GM13977 (cell line): ENCODE measurements around the gene CREM.

ENCODE experiments used
- DNase-seq: peaks from one replicate; pipeline ENCODE4 v3.0.0; 2012; ENCODE audit warnings: low spot score
- CTCF ChIP-seq: IDR thresholded peaks from 2 replicates; pipeline ENCODE4 v1.5.1; 2012; ENCODE audit warnings: mild to moderate bottlenecking, control low read depth; ENCODE audit not compliant: insufficient read depth; ENCODE audit errors: extremely low read depth, missing control alignments
- in situ Hi-C: fragments of 300-500 bp; cut with MboI; formaldehyde crosslinking; loops from one replicate; pipeline ENCODE4 v1.12.0; 2022; ENCODE audit warnings: low sequenced_read_pairs, low pct_unique_long_range_greater_than_20kb, mixed read lengths, inconsistent platforms; ENCODE audit not compliant: unreplicated experiment

The CREM gene

GRCh38 chr10:35218339-35218955 lies 91.8 kb downstream of the CREM start:
- DNase-seq: peak; percentile 77
- in situ Hi-C loops: loop anchor here (5.0 kb wide), 1 partner anchor 96 kb away; no protein-coding TSS in a partner anchor
- peak; percentile 85 for TF ChIP-seq CTCF

- no peak for TF ChIP-seq CTCF
- in situ Hi-C loops: loop anchor here (5.0 kb wide), 1 partner anchor 97 kb away; no protein-coding TSS in a partner anchor
- DNase-seq: no peak
Measured at GRCh38 chr10:35219292-35219691, 92.6 kb downstream of the CREM start.

GRCh38 chr10:35219891-35220890 lies 93.5 kb downstream of the CREM start:
- no peak for DNase-seq
- in situ Hi-C loops: loop anchor here (5.0 kb wide), 1 partner anchor 98 kb away; no protein-coding TSS in a partner anchor

GRCh38 chr10:35223016-35223415 lies 96.4 kb downstream of the CREM start:
- no peak for TF ChIP-seq CTCF
- in situ Hi-C loops: no loop called here
- DNase-seq: no peak

More at GRCh38 chr10:35219891-35220890, 93.5 kb downstream of the CREM start:
- TF ChIP-seq CTCF: no peak

- in situ Hi-C loops: no loop called here
- no peak for DNase-seq
- TF ChIP-seq CTCF: no peak
Measured at GRCh38 chr10:35224045-35224740, 97.5 kb downstream of the CREM start.

GRCh38 chr10:35225204-35225603 lies 98.6 kb downstream of the CREM start:
- DNase-seq: no peak
- in situ Hi-C loops: loop anchor here (25.0 kb wide), 1 partner anchor 337 kb away; no protein-coding TSS in a partner anchor
- TF ChIP-seq CTCF: no peak
